ENCODE results near the gene TMEM123. TPM values are rescaled to one million over a fixed set of nuclear protein-coding genes. Genes with fewer than 3 reads are reported as not detected.
A peak's percentile ranks its signal among the peaks of the same experiment; 100 is the strongest.

Gene TMEM123
- total and polyA plus RNA-seq, 10 of the 15 experiments (the other 5 are each of a cell fraction or from before 2014, with no cell fraction given), result 35.1 to 667 (median 123) TPM

- SMC1A ChIA-PET (ENCODE audit: uncharacterized antibody, unreplicated experiment), result interaction anchor here (0.6 to 4.4 kb wide), 13 partner anchors 9 to 260 kb away, joined by 3 to 28 read pairs (median 4); no protein-coding TSS in a partner anchor
- WGBS (ENCODE audit: insufficient coverage, insufficient replicate concordance, low lambda C conversion rate, missing lambda C conversion rate), result 100% methylated on average over 2 of the region's 2 CpGs
- H3K79me2 ChIP-seq (ENCODE audit: control insufficient read depth, insufficient read depth, low read length), result peaks cover 11% of the 10 kb centered on the region
- H4K20me1 ChIP-seq (ENCODE audit: control insufficient read depth, insufficient read depth), result no peaks in the 10 kb centered on the region
- no peaks in the 10 kb centered on the region for H3K27me3 ChIP-seq (replicated peaks in 1 of 2; ENCODE audit: control insufficient read depth in 2 of 2, insufficient read depth in 2 of 2, low read length in 1 of 2)
- TF ChIP-seq CHD4 (IDR thresholded peaks at IDR 0.05) (no peak), POLR2AphosphoS5 (IDR thresholded peaks at IDR 0.05; ENCODE audit: low read length) (0 out of 2 replicates have a peak, but pooled peaks have one; percentile 40)
- H3K36me3 ChIP-seq (ENCODE audit: control insufficient read depth in 2 of 2, insufficient read depth in 2 of 2, low read length in 1 of 2), result peaks cover 8 to 20% of the 10 kb centered on the region in 2 experiments; a peak in 3 of 4 replicates
- no peak overlapping the region for H3K9ac ChIP-seq (ENCODE audit: control insufficient read depth, insufficient read depth, low read length)
- FAIRE-seq (no peak), ATAC-seq (no peak; the same call in 2 of the 3 replicates), DNase-seq (ENCODE audit: low read depth, low spot score) (no peak)
- CTCF ChIA-PET, result interaction anchor here (1.4 to 10.3 kb wide), 4 partner anchors 14 to 260 kb away, joined by 3 to 91 read pairs (median 8); no protein-coding TSS in a partner anchor
- H3K27ac ChIP-seq (ENCODE audit: control insufficient read depth, insufficient read depth), result no peak overlapping the region
- H3K4me1 ChIP-seq (ENCODE audit: control insufficient read depth, insufficient read depth, low read length), result 0 out of 2 replicates have a peak, but pooled peaks cover 3% of the 10 kb centered on the region
- H2AFZ ChIP-seq (ENCODE audit: control insufficient read depth, low read depth, low read length), result no peak overlapping the region
- in situ Hi-C loops (cut with MboI) (no loop called here), intact Hi-C loops (cut with micrococcal nuclease; ENCODE audit: unreplicated experiment) (no loop called here)
- H3K4me2 ChIP-seq (ENCODE audit: control insufficient read depth, insufficient read depth), result no peak overlapping the region
- POLR2A ChIA-PET, result interaction anchor here (0.5 to 1.4 kb wide), 4 partner anchors 12 to 112 kb away, joined by 3 to 4 read pairs (median 3); no protein-coding TSS in a partner anchor
- BruUV-seq (replicated peaks), result no TSS peak
- RAD21 ChIA-PET (ENCODE audit: unreplicated experiment), result interaction anchor here (0.6 to 3.7 kb wide), 6 partner anchors 10 to 260 kb away, joined by 3 to 17 read pairs (median 5); no protein-coding TSS in a partner anchor
- H3K4me3 ChIP-seq, result no peak overlapping the region
- H3K9me3 ChIP-seq (replicated peaks; ENCODE audit: control insufficient read depth, insufficient read depth, low read length), result no peaks in the 10 kb centered on the region
These were observed 46.5 kb downstream of the TMEM123 start for GRCh38 chr11:102406099-102406498.

GRCh38 chr11:102405501-102405900, 47.1 kb downstream of the TMEM123 start:
- Histone ChIP-seq H3K27me3 (replicated peaks in 1 of 2; ENCODE audit: control insufficient read depth in 2 of 2, insufficient read depth in 2 of 2, low read length in 1 of 2) (no peaks in the 10 kb centered on the region), H3K4me3 (no peak overlapping the region), H3K4me1 (ENCODE audit: control insufficient read depth, insufficient read depth, low read length) (0 out of 2 replicates have a peak, but pooled peaks cover 3% of the 10 kb centered on the region), H3K27ac (ENCODE audit: control insufficient read depth, insufficient read depth) (no peak overlapping the region), H3K9me3 (replicated peaks; ENCODE audit: control insufficient read depth, insufficient read depth, low read length) (no peaks in the 10 kb centered on the region), H2AFZ (ENCODE audit: control insufficient read depth, low read depth, low read length) (no peak overlapping the region), H3K4me2 (ENCODE audit: control insufficient read depth, insufficient read depth) (no peak overlapping the region), H4K20me1 (ENCODE audit: control insufficient read depth, insufficient read depth) (no peaks in the 10 kb centered on the region), H3K36me3 (ENCODE audit: control insufficient read depth in 2 of 2, insufficient read depth in 2 of 2, low read length in 1 of 2) (peaks cover 8 to 22% of the 10 kb centered on the region in 2 experiments; a peak in 3 of 4 replicates), H3K79me2 (ENCODE audit: control insufficient read depth, insufficient read depth, low read length) (peaks cover 11% of the 10 kb centered on the region), H3K9ac (ENCODE audit: control insufficient read depth, insufficient read depth, low read length) (no peak overlapping the region)
- DNase-seq (ENCODE audit: low read depth, low spot score) (no peak), FAIRE-seq (no peak), ATAC-seq (no peak)
- RAD21 ChIA-PET (ENCODE audit: unreplicated experiment), result interaction anchor here (0.7 to 1.6 kb wide), 2 partner anchors 44 to 261 kb away, joined by 4 to 5 read pairs; no protein-coding TSS in a partner anchor
- SMC1A ChIA-PET (ENCODE audit: uncharacterized antibody, unreplicated experiment), result interaction anchor here (0.6 to 2.7 kb wide), 5 partner anchors 11 to 43 kb away, joined by 3 to 15 read pairs (median 3); no protein-coding TSS in a partner anchor
- in situ Hi-C loops (cut with MboI), result no loop called here
- CTCF ChIA-PET, result interaction anchor here (1.4 to 10.3 kb wide), 4 partner anchors 14 to 261 kb away, joined by 3 to 91 read pairs (median 8); no protein-coding TSS in a partner anchor
- WGBS (ENCODE audit: insufficient coverage, insufficient replicate concordance, low lambda C conversion rate, missing lambda C conversion rate), result 90% methylated on average over 5 of the region's 5 CpGs
- intact Hi-C loops (cut with micrococcal nuclease; ENCODE audit: unreplicated experiment), result no loop called here
- BruUV-seq (replicated peaks), result no TSS peak
- POLR2A ChIA-PET, result interaction anchor here (0.5 to 0.9 kb wide), 2 partner anchors 13 to 111 kb away, joined by 3 read pairs; no protein-coding TSS in a partner anchor
- TF ChIP-seq EP300 (IDR thresholded peaks at IDR 0.05; ENCODE audit: borderline replicate concordance in 1 of 2, control insufficient read depth in 1 of 2, low read depth in 2 of 2, low read length in 2 of 2) (no peak), ZBTB4 (CRISPR knock-in tag; IDR thresholded peaks at IDR 0.05) (no peak), ZNF207 (IDR thresholded peaks at IDR 0.05; ENCODE audit: borderline replicate concordance) (no peak), RAD51 (IDR thresholded peaks at IDR 0.05) (no peak), IRF5 (IDR thresholded peaks at IDR 0.05; ENCODE audit: borderline replicate concordance) (no peak), TAF1 (IDR thresholded peaks at IDR 0.05; ENCODE audit: borderline replicate concordance, low read depth, low read length) (no peak), JUND (IDR thresholded peaks at IDR 0.05; ENCODE audit: low read depth, low read length) (no peak), KDM1A (IDR thresholded peaks at IDR 0.05; ENCODE audit: borderline replicate concordance) (no peak), POLR2AphosphoS2 (IDR thresholded peaks at IDR 0.05; ENCODE audit: low read depth, low read length) (no peak)

Measured in GM12878 (cell line).